Tibial artery (tissue), 4 donors: ENCODE data around the gene RGP1.

Experiments used
- DNase-seq, 2 donors: peaks; one replicate each; pipeline ENCODE4 v3.0.0-alpha.2; 2019
- H3K27ac ChIP-seq, 2 donors: fragments of 200-600 bp; sonication (generic) in 1 of 2; 1 replicate in 1 of 2; 2 replicates in 1 of 2; pipeline ENCODE4 v1.5.1; 2018 to 2019; ENCODE audit warnings: mild to moderate bottlenecking in 1 of 2
- H3K27me3 ChIP-seq, 2 donors: fragments of 200-600 bp; sonication (generic) in 1 of 2; one replicate each; pipeline versions ENCODE4 v1.5.1 to v1.6.0; 2016 to 2019
- H3K36me3 ChIP-seq, 3 donors: fragments of 200-600 bp; sonication (generic) in 2 of 3; one replicate each; pipeline ENCODE4 v1.5.1; 2016 to 2019; ENCODE audit warnings: mild to moderate bottlenecking in 2 of 3
- H3K4me1 ChIP-seq, 4 donors: fragments of 200-600 bp; sonication (generic) in 2 of 4; 1 replicate in 3 of 4; 2 replicates in 1 of 4; pipeline ENCODE4 v1.5.1; 2016 to 2019
- H3K4me3 ChIP-seq, 2 donors: fragments of 200-600 bp; sonication (generic) in 1 of 2; 1 replicate in 1 of 2; 2 replicates in 1 of 2; pipeline ENCODE4 v1.5.1; 2018 to 2019; ENCODE audit warnings: mild to moderate bottlenecking in 2 of 2
- H3K9me3 ChIP-seq, 3 donors: fragments of 200-600 bp; sonication (generic) in 1 of 3; one replicate each; pipeline ENCODE4 v1.5.1; 2016 to 2019
- CTCF ChIP-seq, 2 experiments: fragments of 200-600 bp in 1 of 2; fragments of 450-650 bp in 1 of 2; IDR thresholded peaks; one replicate each; pipeline ENCODE4 v1.5.1; 2017 to 2019; ENCODE audit warnings: antibody characterized with exemption in 2 of 2, mild to moderate bottlenecking in 1 of 2, moderate library complexity in 1 of 2
- intact Hi-C: fragments of 100-400 bp; cut with DNase I; formaldehyde crosslinking; loops from one replicate; pipeline ENCODE4 v1.15.0; 2023; ENCODE audit warnings: low total_unique reads

RGP1 gene

GRCh38 chr9:35732800-35733541 lies 16.1 kb upstream of the RGP1 start:
- no peaks in the 10 kb centered on the region for H3K27me3 ChIP-seq
- no peak for TF ChIP-seq CTCF (IDR thresholded peaks at IDR 0.05)
- H3K4me1 ChIP-seq, result peaks cover 0 to 61% (median 46%) of the 10 kb centered on the region in 4 donors
- no peaks in the 10 kb centered on the region for H3K9me3 ChIP-seq
- H3K36me3 ChIP-seq, result peaks cover 32 to 36% (median 35%) of the 10 kb centered on the region in 3 donors
- peak overlapping the region; percentile 65 to 93 for H3K4me3 ChIP-seq
- no peak for DNase-seq
- H3K27ac ChIP-seq, result peak overlapping the region; percentile 92 to 99
- intact Hi-C loops, result loop anchor here (1.0 kb wide), 1 partner anchor 74 kb away; no protein-coding TSS in a partner anchor

- Histone ChIP-seq H3K4me3 (no peak overlapping the region), H3K4me1 (peaks cover 0 to 50% (median 36%) of the 10 kb centered on the region in 4 donors), H3K9me3 (no peaks in the 10 kb centered on the region), H3K27ac (peak overlapping the region; percentile 92 to 99), H3K36me3 (peaks cover 43 to 47% (median 46%) of the 10 kb centered on the region in 3 donors), H3K27me3 (no peaks in the 10 kb centered on the region)
- intact Hi-C loops, result no loop called here
- TF ChIP-seq CTCF (IDR thresholded peaks at IDR 0.05), result no peak
- no peak for DNase-seq
These were observed 15.0 kb upstream of the RGP1 start for GRCh38 chr9:35734096-35734495.

GRCh38 chr9:35736201-35736633 lies 12.9 kb upstream of the RGP1 start:
- DNase-seq, result peak in 1 of 2 donors; percentile 80
- peaks cover 0 to 29% (median 17%) of the 10 kb centered on the region in 4 donors for H3K4me1 ChIP-seq
- H3K27me3 ChIP-seq, result no peaks in the 10 kb centered on the region
- H3K4me3 ChIP-seq, result no peak overlapping the region
- H3K36me3 ChIP-seq, result peaks cover 61 to 68% (median 67%) of the 10 kb centered on the region in 3 donors
- H3K9me3 ChIP-seq, result no peaks in the 10 kb centered on the region
- peak overlapping the region in 1 of 2 donors; percentile 99 for H3K27ac ChIP-seq
- TF ChIP-seq CTCF (IDR thresholded peaks at IDR 0.05), result peak; percentile 75 to 82
- intact Hi-C loops, result no loop called here

GRCh38 chr9:35737143-35737542 lies 11.9 kb upstream of the RGP1 start:
- H3K9me3 ChIP-seq, result no peaks in the 10 kb centered on the region
- H3K4me3 ChIP-seq, result no peak overlapping the region
- peaks cover 0 to 28% (median 17%) of the 10 kb centered on the region in 4 donors for H3K4me1 ChIP-seq
- no peak overlapping the region for H3K27ac ChIP-seq
- intact Hi-C loops, result no loop called here
- DNase-seq, result no peak
- H3K36me3 ChIP-seq, result peaks cover 69 to 78% (median 77%) of the 10 kb centered on the region in 3 donors
- H3K27me3 ChIP-seq, result no peaks in the 10 kb centered on the region
- no peak for TF ChIP-seq CTCF (IDR thresholded peaks at IDR 0.05)

GRCh38 chr9:35738186-35738585 lies 10.9 kb upstream of the RGP1 start:
- intact Hi-C loops, result no loop called here
- Histone ChIP-seq H3K27me3 (no peaks in the 10 kb centered on the region), H3K36me3 (peaks cover 79 to 88% (median 87%) of the 10 kb centered on the region in 3 donors), H3K4me1 (peaks cover 0 to 23% (median 14%) of the 10 kb centered on the region in 4 donors), H3K9me3 (no peaks in the 10 kb centered on the region), H3K4me3 (no peak overlapping the region), H3K27ac (no peak overlapping the region)
- no peak for TF ChIP-seq CTCF (IDR thresholded peaks at IDR 0.05)
- no peak for DNase-seq
